ENCODE measurements around the gene SYCP3.
A peak's percentile ranks its signal among the peaks of the same experiment; 100 is the strongest.
"Not testable (repeated sequence)": the region's sequence is repeated elsewhere in the genome, so short reads cannot be mapped to it uniquely, and the experiment has no call there.

SYCP3 gene

GRCh38 chr12:101759396-101760047 is 20.3 kb upstream of the SYCP3 start:
- peak; percentile 49 for DNase-seq

- no peak for DNase-seq
These were observed 10.9 kb upstream of the SYCP3 start for GRCh38 chr12:101750152-101750551.

- DNase-seq = no peak
These were observed 10.4 kb upstream of the SYCP3 start for GRCh38 chr12:101749657-101750056.

GRCh38 chr12:101748907-101749306 is 9.6 kb upstream of the SYCP3 start:
- no peak for DNase-seq

- no peak for DNase-seq
These were observed 8.4 kb upstream of the SYCP3 start for GRCh38 chr12:101747697-101748096.

- no peak for DNase-seq
These were observed 7.4 kb upstream of the SYCP3 start for GRCh38 chr12:101746661-101747060.

- DNase-seq = no peak
These were observed 6.9 kb upstream of the SYCP3 start for GRCh38 chr12:101746196-101746595.

- no peak for DNase-seq
These were observed 6.2 kb upstream of the SYCP3 start for GRCh38 chr12:101745481-101745880.

GRCh38 chr12:101743724-101744472 is 4.6 kb upstream of the SYCP3 start:
- no peak for DNase-seq

GRCh38 chr12:101743242-101743641 is 4.0 kb upstream of the SYCP3 start:
- no peak for DNase-seq

GRCh38 chr12:101740980-101741379 is 1.7 kb upstream of the SYCP3 start:
- no peak for DNase-seq

GRCh38 chr12:101740566-101740965 is 1.3 kb upstream of the SYCP3 start:
- no peak for DNase-seq

GRCh38 chr12:101737476-101737875 is 1.8 kb downstream of the SYCP3 start:
- no peak for DNase-seq

GRCh38 chr12:101734482-101734881 is 4.8 kb downstream of the SYCP3 start:
- DNase-seq = not testable (repeated sequence)

- DNase-seq = no peak
These were observed 6.1 kb downstream of the SYCP3 start for GRCh38 chr12:101733166-101733565.

- DNase-seq = no peak
These were observed 6.9 kb downstream of the SYCP3 start for GRCh38 chr12:101732318-101732717.

- no peak for DNase-seq
These were observed 9.4 kb downstream of the SYCP3 start for GRCh38 chr12:101729842-101730241.

GRCh38 chr12:101727098-101727497 is 12.2 kb downstream of the SYCP3 start:
- DNase-seq = no peak

- no peak for DNase-seq
These were observed 16.9 kb downstream of the SYCP3 start for GRCh38 chr12:101722392-101722791.

- no peak for DNase-seq
These were observed 19.1 kb downstream of the SYCP3 start for GRCh38 chr12:101720118-101720517.

- no peak for DNase-seq
These were observed 19.7 kb downstream of the SYCP3 start for GRCh38 chr12:101719566-101719965.

GRCh38 chr12:101714877-101715444 is 24.3 kb downstream of the SYCP3 start:
- DNase-seq = no peak

- DNase-seq = no peak
These were observed 25.3 kb downstream of the SYCP3 start for GRCh38 chr12:101713930-101714329.

- no peak for DNase-seq
These were observed 26.1 kb downstream of the SYCP3 start for GRCh38 chr12:101713059-101713682.

Measured in NCI-H2029 (cell line).